ES-I3 (cell line): ENCODE data around the gene CSK.

Experiments
- H3K36me3 ChIP-seq: 2 replicates; pipeline ENCODE4 v1.6.1; 2013; ENCODE audit warnings: mild to moderate bottlenecking, low read length, control low read depth, moderate library complexity; ENCODE audit not compliant: insufficient read depth
- H3K4me1 ChIP-seq: 2 replicates; pipeline ENCODE4 v1.6.1; 2013; ENCODE audit warnings: mild to moderate bottlenecking, control low read depth, low read length; ENCODE audit not compliant: insufficient read depth
- H3K9ac ChIP-seq: 2 replicates; pipeline ENCODE4 v1.6.1; 2013; ENCODE audit warnings: low read depth, mild to moderate bottlenecking, low read length, moderate library complexity
- H3K9me3 ChIP-seq: 2 replicates; pipeline ENCODE4 v1.6.1; 2013; ENCODE audit warnings: mild to moderate bottlenecking, low read length, moderate library complexity; ENCODE audit not compliant: control insufficient read depth, insufficient read depth

Gene CSK

DNA sequence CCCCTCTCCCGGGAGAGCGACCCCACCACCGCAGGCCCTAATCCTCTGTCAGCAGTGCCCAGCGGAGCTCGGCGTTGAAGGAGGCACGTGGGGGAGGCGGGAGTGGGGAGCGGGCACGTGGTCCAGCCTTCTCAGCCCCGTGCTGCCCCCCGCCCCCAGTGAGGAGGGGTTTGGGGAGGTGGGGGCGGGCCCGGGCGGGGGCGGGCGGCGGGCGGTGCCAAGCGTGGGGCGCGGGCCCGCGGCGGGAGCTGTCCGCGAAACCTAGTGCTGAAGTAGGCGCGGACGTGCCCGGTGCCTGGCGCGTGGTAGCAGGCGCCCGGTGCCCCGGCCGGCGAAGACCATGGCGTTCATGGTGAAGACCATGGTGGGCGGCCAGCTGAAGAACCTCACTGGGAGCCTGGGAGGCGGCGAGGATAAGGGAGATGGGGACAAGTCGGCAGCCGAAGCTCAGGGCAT is 44.5 kb downstream of the CSK start, which contains the start of gene CPLX3:
CPLX3 (plus strand) TSS at position 264 of the 456 bp plus-strand sequence; CDS start at position 341, 77 bp downstream.
- Histone ChIP-seq H3K9me3 (no peaks in the 10 kb centered on the region), H3K4me1 (peaks cover 6% of the 10 kb centered on the region; the same call in 1 of the 2 replicates), H3K9ac (no peak within 1 kb of the TSS; the same call in 1 of the 2 replicates), H3K36me3 (no peaks in the 10 kb centered on the region)

DNA sequence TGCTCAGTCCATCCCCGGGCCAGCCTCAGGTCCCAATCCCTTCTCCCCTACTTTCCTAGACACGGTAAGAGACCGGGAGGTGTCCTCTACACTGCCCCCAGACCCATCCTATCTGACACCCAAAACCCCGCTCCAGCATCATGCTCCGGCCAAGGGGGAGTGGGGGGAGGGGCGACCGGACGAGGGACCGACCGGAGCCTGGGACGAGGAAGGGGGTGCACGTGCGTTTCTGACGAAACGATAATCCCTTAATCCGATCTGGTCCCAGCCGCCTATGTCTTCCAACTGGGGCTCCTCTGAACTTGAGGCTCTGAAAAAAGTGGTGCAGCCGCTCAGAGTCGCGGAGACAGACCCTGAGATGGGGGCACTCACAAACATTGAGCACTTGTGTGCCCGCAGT is 45.0 kb downstream of the CSK start:
- Histone ChIP-seq H3K9ac (no peak overlapping the region; the same call in 1 of the 2 replicates), H3K9me3 (no peaks in the 10 kb centered on the region), H3K36me3 (no peaks in the 10 kb centered on the region), H3K4me1 (peaks cover under 1% of the 10 kb centered on the region; the same call in 1 of the 2 replicates)

- H3K9me3 ChIP-seq: no peaks in the 10 kb centered on the region
- H3K36me3 ChIP-seq: no peaks in the 10 kb centered on the region
- H3K9ac ChIP-seq: no peak overlapping the region
- no peaks in the 10 kb centered on the region for H3K4me1 ChIP-seq
Observed at GRCh38 chr15:74827614-74828013, 45.7 kb downstream of the CSK start.

GRCh38 chr15:74828835-74829234 is 47.0 kb downstream of the CSK start:
- H3K36me3 ChIP-seq: no peaks in the 10 kb centered on the region
- no peak overlapping the region for H3K9ac ChIP-seq
- no peaks in the 10 kb centered on the region for H3K9me3 ChIP-seq
- no peaks in the 10 kb centered on the region for H3K4me1 ChIP-seq

GRCh38 chr15:74829486-74829885 is 47.6 kb downstream of the CSK start:
- H3K9me3 ChIP-seq: no peaks in the 10 kb centered on the region
- H3K36me3 ChIP-seq: no peaks in the 10 kb centered on the region
- no peaks in the 10 kb centered on the region for H3K4me1 ChIP-seq

GRCh38 chr15:74829991-74830390 is 48.1 kb downstream of the CSK start:
- H3K36me3 ChIP-seq: no peaks in the 10 kb centered on the region
- no peak overlapping the region for H3K9ac ChIP-seq
- H3K4me1 ChIP-seq: no peaks in the 10 kb centered on the region
- no peaks in the 10 kb centered on the region for H3K9me3 ChIP-seq

More at GRCh38 chr15:74829486-74829885, 47.6 kb downstream of the CSK start:
- H3K9ac ChIP-seq: no peak overlapping the region

DNA sequence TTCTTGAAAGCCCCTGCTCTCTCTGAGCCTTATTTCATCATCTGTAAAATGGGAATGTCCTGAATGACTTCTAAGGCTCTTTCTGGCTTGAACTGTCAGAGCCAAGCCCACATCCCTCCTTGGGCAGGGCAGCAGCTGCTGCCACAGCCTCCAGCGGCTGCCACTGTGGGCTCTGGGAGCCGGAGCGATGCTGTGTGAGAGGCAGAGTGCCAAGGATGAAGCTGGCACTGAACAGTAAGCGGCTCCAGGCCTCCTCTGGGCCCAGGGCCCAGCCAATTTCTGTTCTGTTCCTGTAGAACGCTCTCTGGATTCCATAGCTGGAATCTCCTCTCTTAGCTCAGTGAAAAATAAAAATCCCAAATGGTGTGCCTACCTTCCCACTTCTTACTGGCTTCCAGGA is 49.0 kb downstream of the CSK start:
- no peaks in the 10 kb centered on the region for H3K36me3 ChIP-seq
- H3K4me1 ChIP-seq: no peaks in the 10 kb centered on the region
- H3K9me3 ChIP-seq: no peaks in the 10 kb centered on the region
- H3K9ac ChIP-seq: no peak overlapping the region

DNA sequence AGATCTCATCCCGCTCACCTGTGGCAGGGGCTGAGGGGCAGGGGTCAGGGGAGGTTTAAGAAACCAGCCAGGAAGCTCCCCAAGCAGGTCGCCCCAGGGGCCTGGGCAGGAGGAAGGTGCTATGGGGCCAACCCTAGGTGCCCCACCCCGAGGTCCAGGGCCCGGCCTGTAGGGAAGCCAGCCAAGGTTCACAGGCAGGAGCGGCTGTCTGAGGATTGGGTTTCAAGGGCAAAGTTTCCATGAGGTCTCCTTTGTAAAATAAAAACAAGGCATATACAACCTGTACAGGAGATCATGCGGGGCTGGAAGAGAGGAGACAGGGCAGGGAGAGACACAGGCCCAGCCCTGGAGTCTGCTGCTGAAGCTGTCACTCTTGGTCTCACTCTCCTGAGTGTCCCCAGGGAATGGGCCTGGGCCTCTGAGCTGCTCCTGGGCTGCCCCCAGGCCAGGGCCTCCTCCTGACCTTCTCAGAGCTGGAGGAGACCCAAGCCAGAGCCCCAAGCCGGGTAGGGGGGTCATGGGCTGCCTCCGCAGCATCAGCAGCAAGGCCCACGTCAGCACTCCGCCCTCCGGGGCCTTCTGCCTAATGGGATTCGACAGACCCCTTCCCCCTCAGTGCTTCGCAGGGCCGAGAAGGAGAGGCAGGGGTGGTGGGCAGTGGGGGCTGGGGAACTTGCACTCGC is 50.1 kb downstream of the CSK start:
- H3K4me1 ChIP-seq: no peaks in the 10 kb centered on the region
- H3K9me3 ChIP-seq: no peaks in the 10 kb centered on the region
- H3K36me3 ChIP-seq: no peaks in the 10 kb centered on the region
- no peak overlapping the region for H3K9ac ChIP-seq

GRCh38 chr15:74832826-74833225 is 50.9 kb downstream of the CSK start:
- no peaks in the 10 kb centered on the region for H3K9me3 ChIP-seq
- no peak overlapping the region for H3K9ac ChIP-seq
- no peaks in the 10 kb centered on the region for H3K36me3 ChIP-seq
- H3K4me1 ChIP-seq: no peaks in the 10 kb centered on the region

DNA sequence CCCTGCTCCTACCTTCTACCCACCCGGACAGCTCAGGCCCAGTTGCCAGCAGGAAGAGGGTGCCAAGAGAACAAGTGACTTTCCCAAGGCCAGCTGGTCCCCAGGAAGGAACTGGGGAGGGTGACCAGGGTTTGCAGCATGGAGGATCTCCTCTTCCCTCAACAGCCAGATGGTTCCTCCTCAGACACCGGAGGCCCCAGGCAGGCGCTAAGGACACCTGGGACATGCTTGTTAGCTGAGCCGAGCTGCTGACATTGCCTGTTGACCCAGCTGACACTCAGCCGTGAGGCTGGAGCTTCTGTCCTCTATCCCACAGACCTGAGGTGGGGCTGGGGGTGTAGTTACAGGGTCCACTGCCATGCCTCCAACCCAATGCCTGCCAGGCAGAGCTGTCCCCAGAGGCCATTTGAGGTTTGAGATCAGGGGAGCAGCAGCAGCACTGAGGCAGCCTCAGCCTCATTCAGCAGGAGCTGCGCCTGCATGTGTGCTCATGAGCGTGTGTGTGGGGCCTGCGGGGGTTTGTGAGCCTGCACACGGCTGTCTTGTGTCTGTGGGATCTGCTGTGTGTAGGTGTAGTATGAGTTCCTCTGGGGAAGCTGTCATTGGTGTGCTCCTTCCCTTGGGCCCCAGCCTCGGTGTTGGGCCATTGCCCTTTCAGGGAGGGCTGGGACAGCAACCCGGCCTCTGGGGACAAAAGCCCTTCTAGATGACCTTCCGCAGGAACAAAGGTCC is 51.7 kb downstream of the CSK start:
- Histone ChIP-seq H3K9ac (no peak overlapping the region), H3K36me3 (no peaks in the 10 kb centered on the region), H3K9me3 (no peaks in the 10 kb centered on the region), H3K4me1 (no peaks in the 10 kb centered on the region)

DNA sequence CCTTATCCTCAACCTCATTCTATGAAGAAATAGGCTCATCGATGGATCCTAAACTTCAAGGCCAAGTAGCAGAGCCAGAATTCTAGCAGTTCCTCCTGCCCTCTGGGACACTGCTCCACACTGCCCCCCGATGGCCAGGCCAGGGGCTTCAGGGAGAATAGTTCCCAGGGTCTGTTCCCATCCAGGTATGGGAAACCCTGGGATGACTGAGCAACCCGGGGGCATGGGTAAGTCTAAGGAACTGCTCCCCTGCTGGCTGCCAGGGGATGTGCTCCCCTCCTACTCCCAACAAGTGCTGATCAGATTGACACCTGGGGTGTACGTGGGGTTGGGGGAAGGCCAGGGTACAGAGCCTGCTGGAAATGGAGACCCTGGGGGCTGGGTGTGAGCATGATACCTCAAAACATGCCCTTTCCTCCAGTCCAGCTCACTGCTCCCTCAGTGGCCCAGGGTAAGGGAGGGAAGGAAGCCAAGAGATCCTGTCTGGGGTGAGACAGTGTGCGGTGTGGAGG is 53.5 kb downstream of the CSK start:
- no peak overlapping the region for H3K9ac ChIP-seq
- H3K36me3 ChIP-seq: no peaks in the 10 kb centered on the region
- H3K4me1 ChIP-seq: no peaks in the 10 kb centered on the region
- H3K9me3 ChIP-seq: no peaks in the 10 kb centered on the region

DNA sequence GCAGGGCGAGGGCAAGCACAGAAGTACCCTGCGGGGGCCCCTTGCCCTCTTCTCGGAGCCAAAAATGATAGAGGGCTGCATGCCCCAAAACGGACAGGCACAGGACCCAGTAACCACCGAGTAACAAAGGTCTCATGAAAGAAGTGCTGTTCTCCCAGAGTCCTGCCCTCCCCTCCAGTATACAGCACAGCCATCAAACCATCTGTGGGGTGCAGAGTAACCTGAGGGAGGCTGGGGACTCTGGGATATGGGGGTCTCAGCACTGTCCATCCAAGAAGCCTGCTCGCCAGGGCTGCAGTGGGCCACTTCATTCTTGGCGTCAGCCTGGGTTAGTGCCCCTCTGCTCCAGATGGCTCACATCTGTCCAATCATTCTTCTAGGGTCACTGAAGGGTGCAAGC is 55.0 kb downstream of the CSK start:
- Histone ChIP-seq H3K4me1 (no peaks in the 10 kb centered on the region), H3K36me3 (no peaks in the 10 kb centered on the region), H3K9me3 (no peaks in the 10 kb centered on the region), H3K9ac (no peak overlapping the region)

DNA sequence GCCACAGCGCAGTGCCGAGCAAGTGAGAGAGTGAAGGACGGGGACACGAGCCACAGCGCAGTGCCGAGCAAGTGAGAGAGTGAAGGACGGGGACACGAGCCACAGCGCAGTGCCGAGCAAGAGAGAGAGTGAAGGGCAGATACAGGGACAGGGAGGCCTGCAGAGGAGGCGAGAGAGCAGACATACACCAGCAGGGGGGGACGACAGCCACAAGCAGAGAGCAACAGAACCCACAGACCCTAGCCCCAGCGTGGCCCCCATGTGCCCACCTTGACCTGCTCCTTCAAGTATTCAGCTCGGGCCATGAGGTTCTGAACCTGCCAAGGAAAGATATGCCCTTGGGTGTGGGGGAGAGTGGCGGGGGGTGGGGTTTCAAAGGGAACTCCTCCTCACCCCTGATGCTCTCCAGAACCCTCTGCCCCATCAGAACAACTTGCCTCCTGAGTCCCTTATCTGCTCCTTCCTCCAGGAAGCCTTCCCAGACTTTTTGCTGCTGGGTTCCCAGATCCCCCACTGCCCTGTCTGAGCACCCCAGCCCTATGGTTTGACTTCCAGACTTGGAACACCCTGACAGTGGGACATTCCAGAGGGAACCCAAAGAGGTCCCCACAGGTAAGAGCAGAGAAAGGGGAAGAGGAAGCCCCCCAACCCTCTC is 55.7 kb downstream of the CSK start:
- Histone ChIP-seq H3K9me3 (no peaks in the 10 kb centered on the region), H3K36me3 (no peaks in the 10 kb centered on the region)

DNA sequence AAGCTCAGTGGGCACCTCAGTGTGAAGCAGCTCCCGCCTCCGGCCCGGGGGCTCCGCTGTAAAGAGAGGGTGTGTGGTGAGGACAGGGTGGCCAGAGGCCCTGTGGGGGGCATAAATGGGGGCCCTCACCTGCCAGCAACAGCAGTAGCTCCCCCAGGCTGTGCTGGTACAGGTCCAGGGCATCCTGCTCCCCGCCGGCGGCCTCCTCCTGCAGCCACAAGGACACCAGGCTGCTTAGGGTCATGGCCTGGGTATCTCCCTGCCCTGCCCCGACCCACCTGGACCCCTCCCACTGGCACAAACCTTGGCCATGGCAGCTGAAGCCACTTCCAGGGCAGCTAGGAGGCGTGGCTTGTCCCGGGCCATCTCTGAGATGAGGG is 56.2 kb downstream of the CSK start:
- H3K36me3 ChIP-seq: no peaks in the 10 kb centered on the region
- no peaks in the 10 kb centered on the region for H3K4me1 ChIP-seq
- H3K9ac ChIP-seq: no peak overlapping the region
- H3K9me3 ChIP-seq: no peaks in the 10 kb centered on the region

More for the DNA sequence above, 55.7 kb downstream of the CSK start:
- H3K9ac ChIP-seq: no peak overlapping the region
- H3K4me1 ChIP-seq: no peaks in the 10 kb centered on the region
